HEK293 (cell line): ENCODE results near the gene TMEM179.

ENCODE experiments used
- CTCF ChIA-PET: fragments of 350-600 bp; formaldehyde crosslinking; extraction: SDS; loops from one replicate; lab custom pipeline; 2021; ENCODE audit warnings: antibody characterized with exemption; lab: Yijun Ruan, JAX
- POLR2A ChIA-PET: fragments of 300-600 bp; formaldehyde crosslinking; extraction: SDS; loops from one replicate; lab custom pipeline; 2020; ENCODE audit warnings: antibody characterized with exemption, inconsistent platforms; lab: Yijun Ruan, JAX
- H3K27ac ChIP-seq: fragments of 200-500 bp; sonication (Bioruptor generic); 2 replicates; pipeline ENCODE4 v1.5.1; 2014; ENCODE audit warnings: low read depth, low read length, control low read depth, inconsistent platforms; ENCODE audit errors: extremely low read depth
- H3K36me3 ChIP-seq, 2 experiments: fragments of 200-500 bp in 1 of 2; sonication (Bioruptor generic) in 1 of 2; 1 replicate in 1 of 2; 2 replicates in 1 of 2; pipeline ENCODE4 v1.5.1; 2014 to 2017; ENCODE audit warnings: inconsistent platforms in 2 of 2, low read length in 2 of 2; ENCODE audit not compliant: control insufficient read depth in 2 of 2, insufficient read depth in 1 of 2
- H3K4me1 ChIP-seq: fragments of 200-500 bp; sonication (Bioruptor generic); 2 replicates; pipeline ENCODE4 v1.5.1; 2014; ENCODE audit warnings: mild to moderate bottlenecking, low read length, inconsistent platforms; ENCODE audit not compliant: control insufficient read depth, insufficient read depth
- H3K4me3 ChIP-seq: 2 replicates; pipeline ENCODE4 v1.5.1; 2011; ENCODE audit warnings: low read depth, mild to moderate bottlenecking, control low read depth, low read length, moderate library complexity
- H3K9me3 ChIP-seq: fragments of 200-500 bp; sonication (Bioruptor generic); 2 replicates; pipeline ENCODE4 v1.5.1; 2014; ENCODE audit warnings: low read depth, low read length, inconsistent platforms; ENCODE audit not compliant: control insufficient read depth, insufficient read depth
- EGR2 ChIP-seq: fragments of 450-650 bp; formaldehyde crosslinking; IDR thresholded peaks from 2 replicates; pipeline ENCODE4 v1.5.1; 2016; ENCODE audit warnings: low read depth, missing biosample characterization, missing genetic modification characterization
- GLIS1 ChIP-seq: fragments of 450-650 bp; formaldehyde crosslinking; IDR thresholded peaks from 2 replicates; pipeline ENCODE4 v1.5.1; 2016; ENCODE audit warnings: missing biosample characterization, missing genetic modification characterization
- HOXC10 ChIP-seq: sonication (generic); formaldehyde crosslinking; IDR thresholded peaks from 2 replicates; pipeline ENCODE4 v1.8.1; 2023; ENCODE audit warnings: mild to moderate bottlenecking, missing genetic modification reagents
- OVOL3 ChIP-seq: fragments of 450-650 bp; formaldehyde crosslinking; IDR thresholded peaks from 2 replicates; pipeline ENCODE4 v1.5.1; 2016; ENCODE audit warnings: missing biosample characterization, missing genetic modification characterization
- TSHZ1 ChIP-seq: fragments of 450-650 bp; formaldehyde crosslinking; IDR thresholded peaks from 2 replicates; pipeline ENCODE4 v1.5.1; 2016; ENCODE audit warnings: missing biosample characterization, missing genetic modification characterization, borderline replicate concordance
- ZBTB7A ChIP-seq: fragments of 450-650 bp; formaldehyde crosslinking; IDR thresholded peaks from 2 replicates; pipeline ENCODE4 v1.5.1; 2016; ENCODE audit warnings: low read depth, missing biosample characterization, missing genetic modification characterization
- ZFHX2 ChIP-seq: fragments of 450-650 bp; formaldehyde crosslinking; conservative IDR thresholded peaks from 2 replicates; pipeline ENCODE4 v1.5.1; 2016; ENCODE audit warnings: missing biosample characterization, missing genetic modification characterization
- ZNF202 ChIP-seq: fragments of 450-650 bp; formaldehyde crosslinking; IDR thresholded peaks from 2 replicates; pipeline ENCODE4 v1.5.1; 2016; ENCODE audit warnings: missing biosample characterization, missing genetic modification characterization, borderline replicate concordance
- ZNF266 ChIP-seq: fragments of 450-650 bp; formaldehyde crosslinking; IDR thresholded peaks from 2 replicates; pipeline ENCODE4 v1.5.1; 2016; ENCODE audit warnings: missing biosample characterization, missing genetic modification characterization, low read depth
- ZNF404 ChIP-seq: fragments of 450-650 bp; formaldehyde crosslinking; IDR thresholded peaks from 2 replicates; pipeline ENCODE4 v1.5.1; 2017; ENCODE audit warnings: missing biosample characterization, missing genetic modification characterization
- ZNF449 ChIP-seq: fragments of 450-650 bp; formaldehyde crosslinking; IDR thresholded peaks from 2 replicates; pipeline ENCODE4 v1.5.1; 2017; ENCODE audit warnings: missing biosample characterization, mild to moderate bottlenecking, missing genetic modification characterization, moderate library complexity
- ZNF48 ChIP-seq: fragments of 450-650 bp; formaldehyde crosslinking; IDR thresholded peaks from 2 replicates; pipeline ENCODE4 v1.5.1; 2016; ENCODE audit warnings: missing biosample characterization, missing genetic modification characterization
- ZNF514 ChIP-seq: fragments of 450-650 bp; formaldehyde crosslinking; IDR thresholded peaks from 2 replicates; pipeline ENCODE4 v1.5.1; 2016; ENCODE audit warnings: missing biosample characterization, missing genetic modification characterization
- ZNF677 ChIP-seq: fragments of 450-650 bp; IDR thresholded peaks from 2 replicates; pipeline ENCODE4 v1.5.0; 2018; ENCODE audit warnings: missing biosample characterization, mild to moderate bottlenecking, missing genetic modification characterization, moderate library complexity
- ZNF704 ChIP-seq: fragments of 450-650 bp; formaldehyde crosslinking; IDR thresholded peaks from 2 replicates; pipeline ENCODE4 v1.5.1; 2016; ENCODE audit warnings: missing biosample characterization, missing genetic modification characterization
- ZNF843 ChIP-seq: fragments of 450-650 bp; formaldehyde crosslinking; IDR thresholded peaks from 2 replicates; pipeline ENCODE4 v1.5.1; 2016; ENCODE audit warnings: missing biosample characterization, missing genetic modification characterization

TMEM179 gene

GRCh38 chr14:104567957-104568225, 36.7 kb downstream of the TMEM179 start:
- Histone ChIP-seq H3K36me3 (no peaks in the 10 kb centered on the region), H3K27ac (no peak overlapping the region), H3K4me1 (no peaks in the 10 kb centered on the region), H3K9me3 (no peaks in the 10 kb centered on the region), H3K4me3 (no peak overlapping the region)
- TF ChIP-seq TSHZ1 (tag by site-specific recombination) (no peak), ZNF843 (no peak), ZNF677 (tag by site-specific recombination) (no peak), ZNF266 (no peak), ZNF449 (no peak), ZBTB7A (no peak), ZNF404 (tag by site-specific recombination) (no peak), HOXC10 (CRISPR knock-in tag) (no peak), GLIS1 (no peak), ZNF704 (tag by site-specific recombination) (no peak), ZNF514 (no peak), ZNF48 (tag by site-specific recombination) (no peak)
- ChIA-PET POLR2A (no interaction called here), CTCF (no interaction called here)

- Histone ChIP-seq H3K36me3 (no peaks in the 10 kb centered on the region), H3K4me3 (no peak overlapping the region), H3K9me3 (no peaks in the 10 kb centered on the region)
- CTCF ChIA-PET: no interaction called here
- POLR2A ChIA-PET: no interaction called here
- TF ChIP-seq ZNF202 (tag by site-specific recombination): no peak
- peak; percentile 56 for TF ChIP-seq ZFHX2
- TF ChIP-seq OVOL3 (tag by site-specific recombination): no peak
- 0 out of 2 replicates have a peak, but pooled peaks have one; percentile 22 for TF ChIP-seq EGR2
- TF ChIP-seq, all 188 proteins: peak for 2
- Histone ChIP-seq H3K27ac (no peak overlapping the region), H3K4me1 (no peaks in the 10 kb centered on the region)
Observed at GRCh38 chr14:104567141-104567956, 37.2 kb downstream of the TMEM179 start.
